PC-3 (cell line): ENCODE measurements around the gene OPTC. TPM values are rescaled to one million over a fixed set of nuclear protein-coding genes. Genes with fewer than 3 reads are reported as not detected.

Experiments
- ATAC-seq: fragments of 200-7000 bp; cut with Tn5 transposase; 2 replicates; pipeline ENCODE4 v1.9.1; 2020; ENCODE audit warnings: mild to moderate bottlenecking, moderate library complexity
- BruUV-seq: library from RNA; stranded (reverse); fragments of 400-500 nt; replicated peaks from 2 replicates; lab custom pipeline; 2021; lab: Mats Ljungman, UMichigan
- CTCF ChIA-PET: fragments of 300-600 bp; sonication (Branson Sonifier 250); formaldehyde crosslinking; loops from one replicate; lab custom pipeline; 2022; ENCODE audit warnings: antibody characterized with exemption; lab: Charles Lee
- POLR2A ChIA-PET: fragments of 300-600 bp; sonication (Branson Sonifier 250); formaldehyde crosslinking; loops from one replicate; lab custom pipeline; 2022; ENCODE audit warnings: antibody characterized with exemption; ENCODE audit not compliant: unreplicated experiment; lab: Charles Lee
- DNase-seq: peaks from one replicate; pipeline ENCODE4 v3.0.0-alpha.2; 2015
- H2AFZ ChIP-seq: fragments of 300-600 bp; sonication (generic); 2 replicates; pipeline ENCODE4 v1.6.0; 2016; ENCODE audit warnings: antibody characterized with exemption, low read length
- H3F3A ChIP-seq: fragments of 300-600 bp; sonication (generic); one replicate; pipeline ENCODE4 v1.6.0; 2017; ENCODE audit warnings: antibody characterized with exemption, low read length, control low read depth, mild to moderate bottlenecking; ENCODE audit not compliant: unreplicated experiment
- H3K27ac ChIP-seq: fragments of 300-600 bp; sonication (generic); 2 replicates; pipeline ENCODE4 v1.5.1; 2016; ENCODE audit warnings: mild to moderate bottlenecking, low read length
- H3K27me3 ChIP-seq: fragments of 300-600 bp; sonication (generic); 2 replicates; pipeline ENCODE4 v1.6.1; 2016; ENCODE audit warnings: low read length, mixed read lengths
- H3K36me3 ChIP-seq: fragments of 300-600 bp; sonication (generic); 2 replicates; pipeline ENCODE4 v1.6.1; 2016; ENCODE audit warnings: low read depth, mixed run types, low read length, mixed read lengths
- H3K4me1 ChIP-seq: fragments of 300-600 bp; sonication (generic); 2 replicates; pipeline ENCODE4 v1.5.1; 2016; ENCODE audit warnings: low read length; ENCODE audit not compliant: insufficient read depth
- H3K4me2 ChIP-seq: fragments of 300-600 bp; sonication (generic); 2 replicates; pipeline ENCODE4 v1.6.0; 2016; ENCODE audit warnings: low read length
- H3K4me3 ChIP-seq: fragments of 300-600 bp; sonication (generic); 2 replicates; pipeline ENCODE4 v1.5.1; 2016; ENCODE audit warnings: mild to moderate bottlenecking, low read length, mixed read lengths
- H3K79me2 ChIP-seq: fragments of 300-600 bp; sonication (generic); 2 replicates; pipeline ENCODE4 v1.6.1; 2017; ENCODE audit warnings: low read length, mixed read lengths
- H3K9ac ChIP-seq: fragments of 300-600 bp; sonication (generic); 2 replicates; pipeline ENCODE4 v1.6.0; 2016; ENCODE audit warnings: mild to moderate bottlenecking, low read length
- H3K9me2 ChIP-seq: fragments of 300-600 bp; sonication (generic); replicated peaks from 2 replicates; pipeline ENCODE4 v1.6.1; 2016; ENCODE audit warnings: mixed run types, low read length, mixed read lengths
- H3K9me3 ChIP-seq: fragments of 300-600 bp; sonication (generic); 2 replicates; pipeline ENCODE4 v1.6.1; 2016; ENCODE audit warnings: low read length, mixed read lengths
- H4K20me1 ChIP-seq: fragments of 300-600 bp; sonication (generic); 2 replicates; pipeline ENCODE4 v1.6.1; 2016; ENCODE audit warnings: low read length, mixed read lengths
- CTCF ChIP-seq: fragments of 300-600 bp; sonication (generic); conservative IDR thresholded peaks from 2 replicates; pipeline ENCODE4 v1.5.1; 2017; ENCODE audit warnings: antibody characterized with exemption, low read depth, mild to moderate bottlenecking, low read length
- EZH2 ChIP-seq: fragments of 300-600 bp; sonication (generic); IDR thresholded peaks from one replicate; pipeline ENCODE4 v1.6.1; 2017; ENCODE audit warnings: antibody characterized with exemption, mild to moderate bottlenecking, low read length; ENCODE audit not compliant: unreplicated experiment
- EZH2phosphoT487 ChIP-seq: fragments of 300-600 bp; sonication (generic); IDR thresholded peaks from 2 replicates; pipeline ENCODE4 v1.6.1; 2018; ENCODE audit warnings: mild to moderate bottlenecking, antibody characterized with exemption, low read length, borderline replicate concordance
- intact Hi-C: fragments of 100-400 bp; cut with micrococcal nuclease; formaldehyde crosslinking; loops from 2 replicates; pipeline ENCODE4 v1.9.0; 2023
- total RNA-seq: library from RNA; depleted of rRNA; stranded (reverse); fragments of >200 nt; gene quantifications from 2 replicates; pipeline ENCODE4 v1.2.3, GENCODE V29; 2014

OPTC gene
- total RNA-seq, 1 experiment from 2014 or later: not detected

GRCh38 chr1:203526572-203526971 lies 32.6 kb downstream of the OPTC start:
- intact Hi-C loops: no loop called here
- peak; percentile 87 for DNase-seq
- Histone ChIP-seq H3K9me2 (no peaks in the 10 kb centered on the region), H4K20me1 (no peaks in the 10 kb centered on the region), H3F3A (no peaks in the 10 kb centered on the region), H3K9me3 (no peaks in the 10 kb centered on the region), H3K9ac (0 out of 2 replicates have a peak overlapping the region, but pooled peaks have one; percentile 18), H3K79me2 (no peaks in the 10 kb centered on the region), H3K4me2 (peak overlapping the region; percentile 44), H3K4me1 (peaks cover 27% of the 10 kb centered on the region), H3K27me3 (no peaks in the 10 kb centered on the region), H3K36me3 (no peaks in the 10 kb centered on the region), H3K27ac (peak overlapping the region; percentile 37), H3K4me3 (no peak overlapping the region), H2AFZ (peak overlapping the region; percentile 31; the same call in 1 of the 2 replicates)
- no peak for TF ChIP-seq EZH2
- TF ChIP-seq EZH2phosphoT487: no peak
- no peak for TF ChIP-seq CTCF
- no TSS peak for BruUV-seq
- CTCF ChIA-PET: no interaction called here
- POLR2A ChIA-PET: interaction anchor here (1.4 kb wide), 1 partner anchor 13 kb away, joined by 8 read pairs; no protein-coding TSS in a partner anchor
- ATAC-seq: peak; percentile 78

- TF ChIP-seq EZH2phosphoT487 (no peak), CTCF (no peak), EZH2 (no peak)
- Histone ChIP-seq H3K9me2 (no peaks in the 10 kb centered on the region), H2AFZ (peak overlapping the region; percentile 31; the same call in 1 of the 2 replicates), H3F3A (no peaks in the 10 kb centered on the region), H3K27me3 (no peaks in the 10 kb centered on the region), H3K27ac (peak overlapping the region; percentile 37), H3K79me2 (no peaks in the 10 kb centered on the region), H3K4me3 (no peak overlapping the region), H3K9ac (0 out of 2 replicates have a peak overlapping the region, but pooled peaks have one; percentile 18), H4K20me1 (no peaks in the 10 kb centered on the region), H3K4me2 (peak overlapping the region; percentile 44), H3K4me1 (peaks cover 27% of the 10 kb centered on the region), H3K9me3 (no peaks in the 10 kb centered on the region), H3K36me3 (no peaks in the 10 kb centered on the region)
- no TSS peak for BruUV-seq
- ChIA-PET CTCF (no interaction called here), POLR2A (interaction anchor here (1.4 kb wide), 1 partner anchor 13 kb away, joined by 8 read pairs; no protein-coding TSS in a partner anchor)
- DNase-seq (no peak), ATAC-seq (no peak)
- intact Hi-C loops: no loop called here
Observed at GRCh38 chr1:203527013-203527412, 33.1 kb downstream of the OPTC start.

- Histone ChIP-seq H3F3A (no peaks in the 10 kb centered on the region), H3K4me3 (no peak overlapping the region), H3K9me2 (no peaks in the 10 kb centered on the region), H3K36me3 (no peaks in the 10 kb centered on the region), H3K9me3 (no peaks in the 10 kb centered on the region), H3K4me2 (no peak overlapping the region), H2AFZ (no peak overlapping the region), H3K27ac (no peak overlapping the region), H4K20me1 (no peaks in the 10 kb centered on the region), H3K79me2 (no peaks in the 10 kb centered on the region), H3K9ac (no peak overlapping the region), H3K4me1 (peaks cover 27% of the 10 kb centered on the region), H3K27me3 (no peaks in the 10 kb centered on the region)
- ATAC-seq: no peak
- intact Hi-C loops: no loop called here
- no TSS peak for BruUV-seq
- no peak for DNase-seq
- POLR2A ChIA-PET: no interaction called here
- TF ChIP-seq EZH2phosphoT487: no peak
- TF ChIP-seq CTCF: peak; percentile 23; the same call in 1 of the 2 replicates
- CTCF ChIA-PET: no interaction called here
Observed at GRCh38 chr1:203528063-203528462, 34.1 kb downstream of the OPTC start.
